NB4 (cell line): ENCODE results near the gene DCC.

ENCODE experiments used
- MAX ChIP-seq: IDR thresholded peaks from 2 replicates; pipeline ENCODE4 v1.6.1; 2011; ENCODE audit warnings: low read depth, low read length
- MYC ChIP-seq: IDR thresholded peaks from 2 replicates; pipeline ENCODE4 v1.6.1; 2011; ENCODE audit warnings: low read depth, low read length
- POLR2A ChIP-seq: IDR thresholded peaks from 2 replicates; pipeline ENCODE4 v1.6.1; 2011; ENCODE audit warnings: mild to moderate bottlenecking; ENCODE audit not compliant: insufficient read length; ENCODE audit errors: extremely low read depth
- TF ChIP-seq, protein P1 (sequence below): IDR thresholded peaks from one replicate; pipeline ENCODE4 v1.5.1; 2012; ENCODE audit warnings: low read depth, low read length

DNA sequence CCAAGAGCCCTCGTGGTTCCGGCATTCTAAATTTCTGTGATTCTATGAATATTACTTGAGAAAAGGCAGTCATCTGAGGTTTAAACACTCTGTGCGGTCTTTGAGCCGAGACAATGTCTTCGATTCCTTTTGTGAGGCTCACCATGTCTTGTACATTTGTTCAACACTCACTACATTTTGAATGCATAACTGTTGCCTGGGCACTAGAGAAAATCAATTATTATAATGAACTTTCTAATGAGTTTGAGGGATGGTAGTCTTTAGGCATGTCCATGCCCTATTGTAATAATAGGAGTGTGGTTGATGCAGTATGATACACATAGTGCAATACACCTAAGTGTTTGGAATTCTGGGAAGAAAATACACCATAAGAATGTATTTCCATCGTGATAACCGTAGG, 1181.1 kb downstream of the DCC start:
- TF ChIP-seq, protein P1, sequence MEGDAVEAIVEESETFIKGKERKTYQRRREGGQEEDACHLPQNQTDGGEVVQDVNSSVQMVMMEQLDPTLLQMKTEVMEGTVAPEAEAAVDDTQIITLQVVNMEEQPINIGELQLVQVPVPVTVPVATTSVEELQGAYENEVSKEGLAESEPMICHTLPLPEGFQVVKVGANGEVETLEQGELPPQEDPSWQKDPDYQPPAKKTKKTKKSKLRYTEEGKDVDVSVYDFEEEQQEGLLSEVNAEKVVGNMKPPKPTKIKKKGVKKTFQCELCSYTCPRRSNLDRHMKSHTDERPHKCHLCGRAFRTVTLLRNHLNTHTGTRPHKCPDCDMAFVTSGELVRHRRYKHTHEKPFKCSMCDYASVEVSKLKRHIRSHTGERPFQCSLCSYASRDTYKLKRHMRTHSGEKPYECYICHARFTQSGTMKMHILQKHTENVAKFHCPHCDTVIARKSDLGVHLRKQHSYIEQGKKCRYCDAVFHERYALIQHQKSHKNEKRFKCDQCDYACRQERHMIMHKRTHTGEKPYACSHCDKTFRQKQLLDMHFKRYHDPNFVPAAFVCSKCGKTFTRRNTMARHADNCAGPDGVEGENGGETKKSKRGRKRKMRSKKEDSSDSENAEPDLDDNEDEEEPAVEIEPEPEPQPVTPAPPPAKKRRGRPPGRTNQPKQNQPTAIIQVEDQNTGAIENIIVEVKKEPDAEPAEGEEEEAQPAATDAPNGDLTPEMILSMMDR: no peak
- TF ChIP-seq POLR2A: no peak
- no peak for TF ChIP-seq MAX
- no peak for TF ChIP-seq MYC
